Stimulated activated naive CD4-positive, alpha-beta T cell treated with Interleukin-2 at 50 U/mL for 16 hours (primary cell): ENCODE results near the gene SH2D3C.
A peak's percentile ranks its signal among the peaks of the same experiment; 100 is the strongest.
"Not testable (repeated sequence)": the region's sequence is repeated elsewhere in the genome, so short reads cannot be mapped to it uniquely, and the experiment has no call there.

ENCODE experiments used
- DNase-seq: peaks from one replicate; lab custom pipeline; 2025; lab: John Stamatoyannopoulos, UW

SH2D3C gene

GRCh38 chr9:127763918-127764384 lies 14.5 kb downstream of the SH2D3C start:
- peak; percentile 27 for DNase-seq

GRCh38 chr9:127762111-127762676 lies 16.3 kb downstream of the SH2D3C start:
- DNase-seq: no peak

- no peak for DNase-seq
These were observed 16.9 kb downstream of the SH2D3C start for GRCh38 chr9:127761491-127761956.

- no peak for DNase-seq
These were observed 17.4 kb downstream of the SH2D3C start for GRCh38 chr9:127761061-127761460.

- DNase-seq: no peak
These were observed 19.6 kb downstream of the SH2D3C start for GRCh38 chr9:127758843-127759242.

- DNase-seq: not testable (repeated sequence)
These were observed 21.7 kb downstream of the SH2D3C start for GRCh38 chr9:127756776-127757175.

- DNase-seq: no peak
These were observed 22.2 kb downstream of the SH2D3C start for GRCh38 chr9:127756233-127756632.

GRCh38 chr9:127755061-127756060 lies 23.1 kb downstream of the SH2D3C start:
- DNase-seq: no peak

- no peak for DNase-seq
These were observed 24.1 kb downstream of the SH2D3C start for GRCh38 chr9:127754099-127755060.

- no peak for DNase-seq
These were observed 24.8 kb downstream of the SH2D3C start for GRCh38 chr9:127753622-127754021.

- DNase-seq: no peak
These were observed 25.3 kb downstream of the SH2D3C start for GRCh38 chr9:127753148-127753547.

- no peak for DNase-seq
These were observed 27.0 kb downstream of the SH2D3C start for GRCh38 chr9:127751269-127752054.

GRCh38 chr9:127749090-127749787 lies 29.2 kb downstream of the SH2D3C start:
- no peak for DNase-seq

- no peak for DNase-seq
These were observed 31.4 kb downstream of the SH2D3C start for GRCh38 chr9:127746959-127747569.

GRCh38 chr9:127744398-127745110 lies 33.9 kb downstream of the SH2D3C start:
- DNase-seq: no peak

GRCh38 chr9:127742435-127743088 lies 35.9 kb downstream of the SH2D3C start:
- DNase-seq: no peak

GRCh38 chr9:127741831-127742434 lies 36.5 kb downstream of the SH2D3C start:
- DNase-seq: no peak

GRCh38 chr9:127739614-127740330 lies 38.7 kb downstream of the SH2D3C start:
- no peak for DNase-seq
